ENCODE results near the gene SEMA4C.

Gene SEMA4C

DNA sequence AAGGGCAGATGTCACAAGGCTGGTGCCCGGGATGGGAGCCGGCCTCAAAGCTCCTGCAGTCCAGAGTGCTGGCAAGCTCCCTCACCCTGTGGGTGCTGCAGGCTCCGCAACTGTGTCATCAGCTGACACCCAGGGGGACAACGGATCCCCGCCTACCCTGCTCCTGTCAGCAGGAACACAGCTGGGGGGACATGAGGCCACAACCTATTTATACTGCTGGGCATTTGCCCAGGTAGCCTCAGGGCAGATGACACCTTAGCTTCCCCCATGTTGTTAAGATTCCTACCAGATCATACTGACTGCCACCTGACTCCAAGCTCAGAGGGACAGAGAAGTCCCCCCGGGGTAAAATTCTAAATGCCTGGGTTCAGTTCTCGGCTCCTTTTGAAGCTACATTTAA, 27.3 kb downstream of the SEMA4C start:
- no peak for DNase-seq (ENCODE audit: low read depth)

DNA sequence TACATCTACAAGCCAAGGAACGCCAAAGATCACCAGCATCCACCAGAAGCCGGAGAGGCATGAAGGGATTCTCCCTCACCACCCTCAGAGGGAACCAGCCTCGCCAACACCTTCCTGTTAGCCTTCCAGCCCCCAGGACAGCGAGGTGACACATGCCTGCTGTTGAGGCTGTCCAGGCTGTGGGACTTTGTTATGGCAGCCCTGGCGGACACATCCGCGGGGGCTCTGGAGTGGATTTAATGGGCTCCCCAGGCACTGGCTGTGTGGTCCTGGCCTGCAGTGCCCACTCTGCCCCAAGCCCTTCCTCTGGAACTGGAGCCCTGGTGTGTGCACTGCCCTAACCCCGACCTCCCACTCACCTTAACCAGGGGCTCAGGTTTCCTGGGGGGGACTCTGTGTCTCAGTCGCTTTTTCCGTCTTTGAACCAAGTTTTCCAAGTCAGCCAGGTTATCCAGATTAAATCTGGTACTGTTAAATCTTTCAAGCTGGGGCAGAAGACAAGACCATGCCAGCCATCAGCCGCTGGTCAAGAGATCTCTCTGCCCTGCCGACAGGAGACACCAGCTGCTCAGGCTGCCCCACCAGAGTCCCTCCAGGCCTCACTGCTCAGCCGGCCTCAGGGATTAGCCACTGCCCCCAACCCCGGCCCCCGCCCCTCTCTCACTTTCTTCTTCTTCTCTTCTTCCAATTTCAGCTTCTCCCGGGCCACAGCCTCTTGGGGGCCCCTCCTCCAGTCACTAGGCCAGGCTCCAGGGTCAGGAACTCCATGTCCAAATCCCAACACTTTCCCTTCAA, 28.0 kb downstream of the SEMA4C start:
- DNase-seq (ENCODE audit: low read depth), result no peak

DNA sequence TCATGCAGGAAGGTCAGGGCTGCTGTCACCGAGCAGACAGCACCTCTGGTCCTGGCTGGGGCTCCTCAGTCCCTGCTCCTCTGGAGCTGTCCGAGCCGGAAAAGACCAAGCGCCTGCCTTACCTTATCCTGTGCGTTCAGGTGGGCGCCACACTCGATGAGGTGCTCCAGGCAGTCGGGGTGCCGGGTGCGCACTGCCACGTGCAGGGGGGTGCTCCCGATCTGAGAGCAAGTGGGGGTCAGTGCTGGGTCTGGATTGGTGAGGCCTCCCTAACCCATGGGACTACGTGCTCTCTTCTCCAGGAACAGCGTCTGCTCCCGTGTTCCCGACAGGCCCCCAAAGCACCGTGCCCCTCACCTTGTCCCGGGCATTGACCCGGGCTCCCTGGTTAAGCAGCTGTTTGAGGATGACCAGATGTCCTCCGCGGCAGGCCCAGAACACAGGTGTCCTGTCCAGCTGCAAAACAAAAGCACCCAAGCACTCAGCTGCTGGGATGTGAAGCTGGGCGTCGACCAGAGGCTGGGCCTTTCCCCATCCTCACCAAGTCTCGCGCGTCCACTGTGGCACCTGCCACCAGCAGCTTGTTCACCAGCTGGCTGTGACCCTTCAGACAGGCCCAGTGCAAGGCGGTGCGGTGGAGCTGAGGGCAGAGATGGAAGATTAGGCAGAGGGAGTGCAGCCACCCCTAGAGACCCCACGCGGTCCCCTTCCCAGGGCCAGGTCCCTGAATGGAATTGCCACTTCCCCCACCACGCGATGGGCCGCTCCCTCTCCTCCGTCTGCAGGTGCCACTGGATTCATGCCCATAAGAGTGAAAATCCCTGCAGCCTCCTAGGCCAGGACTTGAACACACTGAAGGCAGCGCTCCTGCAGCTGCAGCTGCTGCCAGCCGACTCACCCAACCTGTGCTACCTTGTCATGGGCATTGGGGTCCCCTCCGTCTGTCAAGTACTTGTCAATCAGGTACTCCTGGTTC, 29.7 kb downstream of the SEMA4C start:
- DNase-seq (ENCODE audit: low read depth), result no peak

DNA sequence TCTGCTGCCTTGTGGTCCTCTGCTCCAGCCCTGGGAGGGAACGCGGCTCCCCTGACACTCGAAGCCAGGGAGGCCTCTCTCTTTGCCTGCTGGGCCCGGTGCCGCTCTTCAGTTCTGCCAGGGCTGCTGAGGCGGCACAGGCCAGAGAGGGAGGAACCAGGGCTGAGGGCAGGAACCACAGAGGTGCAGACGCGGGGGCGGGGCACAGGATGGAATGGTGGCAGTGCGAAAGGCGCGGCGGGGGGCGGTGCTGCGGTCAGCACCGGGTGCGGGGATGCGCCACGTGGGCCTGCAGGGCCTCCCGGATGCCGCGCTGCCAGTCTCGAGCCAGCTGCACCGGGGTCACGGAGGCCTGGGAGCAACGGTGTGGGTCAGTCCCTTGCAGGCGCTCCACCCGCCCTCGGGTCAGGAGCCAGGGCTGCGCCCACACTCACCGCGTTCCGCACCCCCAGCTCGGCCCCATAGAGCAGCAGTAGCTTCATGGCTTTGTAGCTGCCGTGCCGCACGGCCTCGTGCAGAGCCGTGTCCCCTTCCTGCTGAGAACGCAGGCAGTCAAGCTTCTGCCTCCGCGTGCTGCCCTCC, 30.5 kb downstream of the SEMA4C start:
- DNase-seq (ENCODE audit: low read depth), result peak; percentile 73

DNA sequence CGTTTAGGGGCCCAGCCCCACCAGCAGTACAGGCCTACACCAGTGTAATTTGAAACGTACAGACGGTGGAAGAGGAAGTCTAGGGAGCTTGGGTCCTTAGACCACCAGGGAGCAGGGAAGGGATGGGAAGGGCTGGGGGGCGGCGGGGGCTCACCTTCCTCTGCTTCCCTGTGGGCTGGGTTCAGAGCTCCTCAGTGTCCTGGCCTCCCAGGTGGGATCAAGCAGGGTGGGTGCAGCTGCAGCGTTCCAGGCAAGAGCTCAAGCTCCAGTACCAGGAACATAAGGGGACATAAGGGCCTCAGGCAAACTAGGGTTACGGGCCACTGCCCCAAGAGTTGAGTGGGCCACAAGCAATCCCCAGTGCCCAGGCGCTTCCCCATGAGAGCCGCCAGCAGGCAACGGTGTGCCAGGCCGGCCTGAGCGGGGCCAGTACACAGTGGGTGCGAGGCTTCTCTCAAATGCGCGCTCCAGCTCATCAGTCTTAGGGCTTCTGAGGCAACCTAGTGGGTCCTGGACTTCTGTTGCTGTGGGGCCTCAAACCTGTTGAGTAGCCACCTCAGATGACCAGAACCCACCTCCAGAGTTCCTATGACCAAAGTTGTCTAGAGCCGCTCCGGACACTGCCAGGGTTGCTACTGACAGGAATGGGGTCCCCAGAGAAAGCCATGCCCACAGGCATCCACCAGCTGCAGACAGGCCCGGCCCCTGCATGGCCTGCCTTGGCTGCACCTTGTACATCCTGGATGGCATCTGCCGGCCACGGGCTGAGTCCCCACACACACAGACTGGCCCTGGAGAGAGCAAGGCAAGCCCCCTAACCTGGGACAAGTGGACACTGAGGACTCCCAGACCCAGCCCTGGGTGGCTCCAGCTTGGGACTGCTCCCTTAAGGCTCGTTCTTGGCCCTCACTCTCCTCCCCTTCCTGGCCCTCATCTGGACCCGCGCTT, 31.3 kb downstream of the SEMA4C start:
- no peak for DNase-seq (ENCODE audit: low read depth)

DNA sequence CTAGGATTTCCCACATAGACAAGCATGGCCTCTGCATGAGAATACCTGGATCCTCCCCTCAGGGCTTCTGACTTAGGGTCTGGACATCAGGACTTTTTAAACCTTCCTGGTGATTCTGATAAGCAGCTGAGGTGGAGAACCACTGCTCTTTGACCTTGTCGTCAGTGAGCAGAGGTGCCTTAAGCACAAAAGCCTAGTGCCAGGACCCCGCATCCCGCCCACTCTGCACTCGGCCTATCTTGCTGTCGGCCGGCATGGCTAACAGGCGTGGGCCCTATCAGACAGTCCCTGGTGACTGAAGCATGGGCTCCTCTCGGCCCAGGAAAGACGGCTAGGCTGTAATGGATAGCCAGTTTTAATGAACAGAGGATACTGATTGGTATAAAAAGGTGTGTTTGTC, 32.3 kb downstream of the SEMA4C start:
- no peak for DNase-seq (ENCODE audit: low read depth)

DNA sequence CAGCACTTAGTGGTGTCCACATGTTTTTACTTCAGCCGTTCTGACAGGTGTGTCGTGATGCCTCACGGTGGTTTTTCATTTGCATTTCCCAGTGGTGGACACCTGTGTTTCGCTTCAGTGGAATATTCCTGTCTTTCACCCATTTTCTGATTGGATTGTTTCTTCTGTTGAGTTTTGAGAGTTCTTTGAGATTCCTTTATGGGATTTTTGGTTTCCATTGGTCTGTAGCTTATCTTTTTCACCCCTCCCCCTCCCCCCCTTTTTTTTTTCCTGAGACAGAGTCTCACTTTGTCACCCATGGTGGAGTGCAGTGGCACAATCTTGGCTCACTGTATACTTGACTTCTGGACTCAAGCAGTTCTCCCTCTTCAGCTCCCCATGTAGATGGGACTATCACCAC, 34.0 kb downstream of the SEMA4C start:
- no peak for DNase-seq (ENCODE audit: low read depth)

DNA sequence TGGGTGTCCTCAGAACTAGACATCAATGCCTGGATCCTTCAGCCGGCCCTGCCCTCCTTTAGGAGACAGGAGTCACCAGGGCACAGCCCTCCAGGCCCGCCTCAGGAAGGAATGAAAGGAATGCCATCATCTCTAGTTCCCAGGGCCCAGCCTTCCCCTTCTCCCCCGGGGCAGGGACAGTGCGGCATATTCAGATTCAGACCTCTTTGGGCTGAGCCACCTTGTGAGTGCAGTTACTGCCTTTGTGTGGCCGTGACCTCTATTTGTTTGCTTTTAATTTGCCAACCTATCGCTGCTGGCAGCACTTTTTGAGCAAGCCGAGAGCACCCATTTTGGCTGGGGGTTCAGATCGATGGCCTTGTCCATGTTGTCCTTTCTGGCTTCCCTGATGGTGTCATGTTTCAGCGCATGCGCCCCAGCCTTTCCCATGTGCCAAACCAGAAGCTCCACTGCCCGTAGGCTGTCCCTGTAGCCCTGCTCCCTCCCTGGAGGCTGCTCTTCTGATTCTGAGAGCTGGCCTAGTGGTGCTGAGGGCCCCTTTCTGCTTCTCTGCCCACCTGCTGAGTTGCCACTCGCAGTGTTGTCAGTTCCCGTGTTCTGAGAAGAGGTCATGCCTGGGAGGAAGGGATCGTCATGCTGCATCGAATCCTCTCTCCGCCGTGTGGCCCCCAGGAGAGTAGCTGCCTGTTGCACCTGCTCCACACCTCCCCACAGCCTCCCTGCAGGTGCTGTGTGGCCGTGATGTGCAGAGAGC, 36.9 kb downstream of the SEMA4C start:
- no peak for DNase-seq (ENCODE audit: low read depth)

DNA sequence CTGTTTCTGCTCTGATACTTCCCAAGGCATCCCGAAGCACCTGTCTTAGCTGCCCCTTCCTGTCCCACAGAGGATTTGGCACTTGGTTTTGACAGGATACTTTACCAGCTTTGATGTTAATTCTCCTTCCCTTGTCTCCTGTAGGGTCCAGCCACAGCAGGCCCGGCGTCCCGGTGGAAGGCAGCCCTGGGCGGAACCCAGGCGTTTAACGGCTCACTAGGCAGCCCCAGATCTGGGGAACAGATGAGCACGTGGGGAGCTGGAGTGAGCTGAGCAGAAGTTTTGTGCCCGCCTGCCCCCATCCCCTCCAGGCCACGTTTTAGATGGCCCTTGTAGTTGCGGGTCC, 37.5 kb downstream of the SEMA4C start:
- no peak for DNase-seq (ENCODE audit: low read depth)

DNA sequence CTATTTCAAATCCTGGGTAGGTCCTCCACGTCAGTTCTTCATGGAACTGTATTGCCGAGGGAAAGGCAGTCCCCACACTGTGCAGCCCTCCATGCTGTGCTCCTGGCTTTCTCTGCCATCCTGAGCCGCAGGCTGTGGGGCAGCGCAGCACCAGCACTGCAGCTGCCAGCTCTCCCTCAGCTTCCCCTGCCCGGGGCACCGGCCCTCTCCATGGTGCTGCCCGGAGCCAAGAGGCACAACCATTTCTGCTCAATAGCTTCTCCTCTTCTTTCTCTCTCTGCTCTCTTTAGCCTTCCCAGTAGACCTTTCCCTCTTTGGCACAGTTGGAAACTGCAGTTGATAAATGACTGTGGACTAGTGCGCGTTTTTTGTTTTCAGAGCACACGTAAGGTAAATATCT, 38.2 kb downstream of the SEMA4C start:
- DNase-seq (ENCODE audit: low read depth), result no peak

DNA sequence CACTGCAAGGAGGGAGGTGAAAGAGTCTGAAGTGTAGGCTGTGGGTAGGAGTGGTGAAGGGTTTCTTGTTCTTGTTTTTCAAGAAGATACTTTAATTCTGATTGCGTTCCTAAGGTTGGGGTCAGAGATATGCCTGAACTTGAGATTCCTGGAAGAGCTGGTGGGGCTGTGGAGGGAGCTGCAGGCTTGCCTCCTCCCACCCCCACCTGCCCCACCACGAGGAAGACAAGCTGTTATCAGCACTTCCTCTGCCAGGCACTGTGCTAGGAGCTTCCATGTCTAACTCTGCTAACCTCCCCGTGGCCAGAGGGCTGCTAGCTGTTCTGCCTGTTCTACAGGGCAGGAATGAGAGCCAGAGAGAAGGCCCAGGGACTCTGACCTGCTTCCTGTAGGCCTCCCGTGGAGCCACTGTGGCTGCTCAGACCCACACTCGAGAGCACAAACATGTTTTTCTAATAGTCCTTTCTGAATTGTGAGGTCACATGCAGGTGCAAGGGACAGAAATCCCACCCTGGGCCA, 39.8 kb downstream of the SEMA4C start:
- DNase-seq (ENCODE audit: low read depth), result no peak

DNA sequence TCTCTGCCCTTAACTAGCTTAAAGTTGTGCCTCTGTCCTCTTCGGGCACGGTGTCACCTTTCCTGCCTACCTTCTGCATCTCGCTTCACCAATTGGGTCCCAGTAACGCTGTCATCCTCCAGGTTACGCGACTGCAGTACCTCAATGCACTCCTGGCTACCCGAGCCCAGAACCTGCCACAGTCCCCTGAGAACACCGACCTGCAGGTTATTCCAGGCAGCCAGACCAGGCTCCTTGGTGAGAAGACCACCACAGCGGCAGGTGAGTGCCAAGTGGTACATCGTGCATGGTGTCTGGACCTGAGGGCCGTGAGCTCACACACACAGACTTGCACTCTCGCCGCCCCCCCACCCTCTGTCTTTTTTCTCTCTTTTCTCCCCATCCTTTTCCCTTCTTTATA, 41.0 kb downstream of the SEMA4C start:
- no peak for DNase-seq (ENCODE audit: low read depth)

DNA sequence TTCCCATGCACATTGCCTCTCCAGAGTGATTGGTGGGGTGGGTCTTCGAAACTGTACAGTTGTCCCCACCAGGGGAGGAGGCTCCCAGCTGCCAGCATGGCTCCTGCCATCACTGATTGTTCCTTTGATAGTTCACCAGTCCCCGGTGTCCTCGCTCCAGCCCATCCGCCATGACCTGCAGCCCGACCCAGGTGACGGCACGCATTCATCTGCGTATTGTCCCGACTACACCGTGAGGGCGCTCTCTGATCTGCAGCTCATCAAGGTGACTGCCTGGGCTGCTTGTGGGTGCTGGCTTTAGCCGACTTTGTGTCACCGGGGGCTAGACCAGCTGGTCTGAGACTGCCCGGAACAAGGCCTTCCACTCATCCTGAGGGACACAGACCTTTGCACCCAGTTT, 41.4 kb downstream of the SEMA4C start:
- DNase-seq (ENCODE audit: low read depth), result no peak

DNA sequence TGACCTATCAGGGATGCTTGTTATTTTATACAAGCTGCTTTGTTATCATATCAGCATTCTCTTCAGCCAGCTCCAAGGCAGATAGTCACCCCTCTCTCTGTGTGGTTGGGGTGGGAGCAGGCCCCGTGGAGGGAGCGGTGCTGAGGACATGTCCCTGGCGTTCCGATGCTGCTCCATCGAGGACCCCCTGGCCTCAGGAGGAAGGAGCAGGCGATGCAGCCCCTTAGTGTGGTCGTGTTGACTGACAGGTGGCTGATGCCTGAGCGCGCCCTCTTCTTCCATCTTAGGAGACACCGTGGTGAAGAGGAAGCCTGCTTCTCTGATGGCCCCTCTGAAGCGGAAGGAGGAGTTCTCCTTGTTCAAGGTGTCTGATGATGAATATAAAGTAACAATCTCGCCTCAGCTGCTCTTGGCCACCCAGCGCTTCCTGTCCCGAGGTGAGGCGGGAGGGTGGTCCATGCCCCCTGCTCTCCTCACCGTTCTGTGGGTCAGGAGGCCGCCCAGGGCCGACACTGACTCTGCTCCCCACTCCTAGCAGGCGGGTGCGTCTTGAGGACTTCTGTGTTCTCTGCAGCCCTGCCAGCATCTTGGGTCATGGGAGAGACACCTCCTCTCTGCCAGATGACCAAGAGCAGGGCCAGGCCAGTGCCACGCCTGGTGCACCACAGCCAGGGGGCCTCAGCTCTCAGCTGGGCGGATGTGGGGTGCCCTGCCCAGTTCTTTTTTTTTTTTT, 43.2 kb downstream of the SEMA4C start:
- DNase-seq (ENCODE audit: low read depth), result no peak

DNA sequence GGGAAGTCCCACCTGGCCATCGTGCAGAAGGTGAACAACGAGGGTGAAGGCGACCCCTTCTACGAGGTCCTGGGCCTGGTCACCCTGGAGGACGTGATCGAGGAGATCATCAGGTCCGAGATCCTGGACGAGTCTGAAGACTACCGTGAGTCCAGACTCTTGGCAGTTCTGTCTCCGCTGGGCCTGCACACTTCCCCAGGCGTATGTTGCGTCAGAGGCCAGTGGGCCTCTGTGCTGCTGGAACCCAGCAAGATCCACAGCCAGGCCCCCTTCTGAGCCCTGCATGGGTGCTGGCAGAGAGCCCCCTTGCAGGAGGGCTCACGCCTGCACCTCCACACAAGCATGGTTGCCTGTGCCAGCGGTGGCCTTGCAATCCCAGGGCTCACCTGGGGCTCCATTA, 44.8 kb downstream of the SEMA4C start:
- no peak for DNase-seq (ENCODE audit: low read depth)

DNA sequence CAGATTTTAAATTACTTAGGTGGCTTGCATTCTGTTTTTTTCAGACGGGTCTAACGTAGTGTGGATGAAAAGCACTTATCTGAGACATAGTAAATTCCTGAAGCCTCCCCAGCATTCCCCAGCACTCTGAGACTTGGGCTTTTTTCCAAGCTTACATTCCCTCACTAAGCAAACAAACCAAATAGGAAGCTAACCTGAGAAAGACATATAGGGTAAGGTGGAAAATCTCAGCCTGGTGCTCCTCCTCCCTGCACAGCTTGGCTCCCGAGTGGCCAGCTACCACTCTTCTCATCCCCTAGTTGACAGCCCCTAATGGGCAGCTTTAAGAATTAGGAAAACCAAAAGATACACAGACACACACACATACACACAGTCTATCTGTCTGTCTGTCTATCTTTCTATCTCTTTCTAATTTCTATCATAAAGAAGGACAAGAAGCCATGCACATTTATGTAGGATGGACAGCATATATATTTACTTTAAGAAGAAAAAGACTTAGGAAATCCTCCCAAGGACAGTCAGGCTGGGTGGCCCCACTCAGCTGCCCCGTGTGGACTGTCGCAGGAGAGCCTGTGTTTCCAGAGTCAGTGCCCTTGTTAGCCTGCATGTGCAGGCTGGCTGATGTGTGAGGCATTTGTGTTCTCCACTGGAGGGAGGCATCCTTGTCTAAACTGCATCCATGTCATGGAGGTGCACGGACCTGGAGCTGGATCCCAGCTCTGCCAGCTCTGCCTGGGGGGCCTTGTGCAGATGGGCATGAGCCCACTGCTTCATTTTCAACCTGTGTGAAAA, 45.6 kb downstream of the SEMA4C start:
- no peak for DNase-seq (ENCODE audit: low read depth)

DNA sequence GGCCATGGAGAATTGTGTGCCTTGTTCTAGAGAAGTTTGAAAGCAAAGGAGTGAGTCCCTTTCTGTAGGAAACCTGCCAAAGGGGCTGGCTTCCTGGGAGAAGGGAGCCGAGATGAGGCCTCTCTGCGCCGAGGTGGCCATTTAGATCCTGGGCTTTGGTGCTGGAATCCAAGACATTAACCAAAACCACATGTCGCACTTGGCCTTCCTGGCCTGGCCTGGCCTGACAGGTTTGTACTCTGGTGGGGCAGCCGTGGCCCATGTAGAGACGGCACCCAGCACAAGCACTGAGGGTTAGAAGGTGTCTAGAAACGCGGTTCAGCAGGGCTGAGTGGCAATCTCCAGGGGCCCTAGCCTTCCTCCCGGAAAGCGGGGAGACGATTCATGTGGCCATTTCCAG, 46.7 kb downstream of the SEMA4C start:
- DNase-seq (ENCODE audit: low read depth), result no peak

DNA sequence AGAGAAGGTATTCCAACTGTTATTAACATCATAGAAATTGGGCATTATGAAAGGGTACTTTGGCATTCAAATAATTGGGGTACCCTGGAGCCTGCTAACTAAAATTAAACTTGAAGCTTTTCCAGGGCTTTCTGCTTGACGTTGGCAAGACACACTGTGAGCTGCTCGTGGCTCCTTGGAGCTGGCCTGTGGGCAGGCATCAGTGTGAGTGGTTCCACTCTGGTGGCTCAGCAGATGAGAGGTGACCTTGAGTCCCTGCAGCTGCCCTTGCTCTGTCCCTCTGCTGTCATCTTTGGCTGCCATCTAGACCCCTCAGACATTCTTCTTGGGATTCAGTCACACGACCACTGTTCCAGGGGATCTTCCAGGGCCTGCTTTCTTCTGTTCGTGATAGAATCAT, 47.1 kb downstream of the SEMA4C start:
- no peak for DNase-seq (ENCODE audit: low read depth)

DNA sequence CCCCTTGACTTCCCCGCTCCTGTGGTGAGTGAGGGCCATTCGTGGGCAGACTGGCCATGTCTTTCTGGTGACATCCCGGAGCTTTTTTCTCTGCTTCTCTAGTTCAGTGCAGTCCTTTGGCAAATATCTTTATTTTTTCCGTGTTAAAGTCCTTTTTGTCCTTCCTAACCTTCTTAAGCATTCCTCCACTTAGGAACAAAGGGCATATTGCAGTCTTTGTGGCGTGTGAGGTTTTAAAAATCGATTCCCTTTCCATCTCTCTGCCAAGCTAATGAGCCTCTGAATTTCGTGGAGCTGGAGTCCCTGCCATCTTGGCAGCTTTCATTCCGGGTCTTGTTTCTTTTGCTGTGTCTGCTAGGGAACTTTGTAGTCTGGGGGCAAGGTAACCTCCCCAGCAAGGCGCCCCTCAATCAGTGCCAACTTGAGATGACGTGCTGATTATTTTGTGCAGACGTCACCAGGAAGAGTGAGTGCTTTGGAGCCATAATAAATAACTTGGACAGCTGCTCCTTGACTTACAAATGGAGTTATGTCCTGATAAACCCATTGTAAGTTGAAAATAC, 48.7 kb downstream of the SEMA4C start:
- DNase-seq (ENCODE audit: low read depth), result no peak
